Tibial nerve (tissue), 4 donors: ENCODE data around the gene GALNT13. TPM values are rescaled to one million over a fixed set of nuclear protein-coding genes. Genes with fewer than 3 reads are reported as not detected.

Source experiments
- DNase-seq, 2 donors: peaks; one replicate each; pipeline ENCODE4 v3.0.0-alpha.2; 2019; ENCODE audit warnings: low spot score in 2 of 2
- H3K27ac ChIP-seq, 4 donors: fragments of 200-600 bp; sonication (generic) in 3 of 4; one replicate each; pipeline ENCODE4 v1.5.1; 2017 to 2019; ENCODE audit warnings: mild to moderate bottlenecking in 1 of 4
- H3K27me3 ChIP-seq, 2 donors: fragments of 200-600 bp; sonication (generic) in 1 of 2; one replicate each; pipeline versions ENCODE4 v1.5.1 to v1.6.0; 2017 to 2019
- H3K36me3 ChIP-seq, 3 donors: fragments of 200-600 bp; sonication (generic); one replicate each; pipeline ENCODE4 v1.5.1; 2018 to 2019
- H3K4me1 ChIP-seq, 4 donors: fragments of 200-600 bp; sonication (generic) in 3 of 4; one replicate each; pipeline ENCODE4 v1.5.1; 2017 to 2019
- H3K4me3 ChIP-seq, 4 donors: fragments of 200-600 bp; sonication (generic) in 3 of 4; one replicate each; pipeline ENCODE4 v1.5.1; 2017 to 2019; ENCODE audit warnings: mild to moderate bottlenecking in 1 of 4, moderate library complexity in 1 of 4
- H3K9me3 ChIP-seq, 4 donors: fragments of 200-600 bp; sonication (generic) in 3 of 4; one replicate each; pipeline ENCODE4 v1.5.1; 2017 to 2019
- CTCF ChIP-seq, 5 experiments: fragments of 200-600 bp in 3 of 5; fragments of 450-650 bp in 2 of 5; sonication (generic) in 3 of 5; IDR thresholded peaks; one replicate each; pipeline ENCODE4 v1.5.1; 2016 to 2019; ENCODE audit warnings: antibody characterized with exemption in 5 of 5, mild to moderate bottlenecking in 3 of 5, moderate library complexity in 2 of 5
- EP300 ChIP-seq, 2 donors: sonication (generic); formaldehyde crosslinking; IDR thresholded peaks; one replicate each; pipeline ENCODE4 v1.6.1; 2017; ENCODE audit warnings: antibody characterized with exemption in 2 of 2, mild to moderate bottlenecking in 1 of 2
- POLR2A ChIP-seq, 2 donors: fragments of 450-650 bp; IDR thresholded peaks; one replicate each; pipeline ENCODE4 v1.6.1; 2017; ENCODE audit warnings: antibody characterized with exemption in 2 of 2, mild to moderate bottlenecking in 2 of 2, moderate library complexity in 2 of 2
- WGBS, 2 donors: methylation state at CpG; one replicate each; pipeline ENCODE4 v1.1.5; 2018; 5-methylcytosine and 5-hydroxymethylcytosine counted together
- total RNA-seq, 4 donors: library from RNA; depleted of rRNA; stranded (reverse); fragments of >200 nt; gene quantifications; one replicate each; pipeline ENCODE4 v1.1.0, GENCODE V29; 2016

GALNT13 gene
- total RNA-seq, 4 donors from 2014 or later: under 0.01 to 3.1 (median 1.3) TPM; not detected in 1

GRCh38 chr2:154233231-154233630 lies 361.5 kb downstream of the GALNT13 start:
- Histone ChIP-seq H3K36me3 (no peaks in the 10 kb centered on the region), H3K27ac (no peak overlapping the region), H3K4me1 (no peaks in the 10 kb centered on the region), H3K9me3 (no peaks in the 10 kb centered on the region), H3K27me3 (no peaks in the 10 kb centered on the region), H3K4me3 (no peak overlapping the region)
- no peak for DNase-seq
- 68 to 80% methylated on average over 2 of the region's 2 CpGs for WGBS, 2 donors
- no peak for TF ChIP-seq CTCF (IDR thresholded peaks at IDR 0.05)
- TF ChIP-seq EP300 (IDR thresholded peaks at IDR 0.05): no peak

- Histone ChIP-seq H3K36me3 (no peaks in the 10 kb centered on the region), H3K9me3 (no peaks in the 10 kb centered on the region), H3K27me3 (no peaks in the 10 kb centered on the region), H3K27ac (no peak overlapping the region), H3K4me3 (no peak overlapping the region), H3K4me1 (no peaks in the 10 kb centered on the region)
- no peak for TF ChIP-seq EP300 (IDR thresholded peaks at IDR 0.05)
- no peak for TF ChIP-seq POLR2A (IDR thresholded peaks at IDR 0.05)
- no peak for TF ChIP-seq CTCF (IDR thresholded peaks at IDR 0.05)
- 86 to 89% methylated on average over 1 of the region's 1 CpG for WGBS, 2 donors
- no peak for DNase-seq
Observed at GRCh38 chr2:154238252-154238651, 366.5 kb downstream of the GALNT13 start.

- no peaks in the 10 kb centered on the region for H3K27me3 ChIP-seq
- H3K4me3 ChIP-seq: no peak overlapping the region
- H3K36me3 ChIP-seq: no peaks in the 10 kb centered on the region
- no peaks in the 10 kb centered on the region for H3K9me3 ChIP-seq
- H3K4me1 ChIP-seq: no peaks in the 10 kb centered on the region
- H3K27ac ChIP-seq: no peak overlapping the region
- WGBS, 2 donors: 83 to 92% methylated on average over 8 of the region's 8 CpGs
- DNase-seq: no peak
- no peak for TF ChIP-seq POLR2A (IDR thresholded peaks at IDR 0.05)
- no peak for TF ChIP-seq EP300 (IDR thresholded peaks at IDR 0.05)
- TF ChIP-seq CTCF (IDR thresholded peaks at IDR 0.05): no peak
Observed at GRCh38 chr2:154240316-154240715, 368.6 kb downstream of the GALNT13 start.

- H3K27me3 ChIP-seq: no peaks in the 10 kb centered on the region
- no peaks in the 10 kb centered on the region for H3K36me3 ChIP-seq
- no peaks in the 10 kb centered on the region for H3K9me3 ChIP-seq
- whole genome bisulfite sequencing, 2 donors: 83 to 87% methylated on average over 12 of the region's 12 CpGs
- H3K4me1 ChIP-seq: no peaks in the 10 kb centered on the region
- H3K27ac ChIP-seq: no peak overlapping the region
- no peak for DNase-seq
- TF ChIP-seq POLR2A (IDR thresholded peaks at IDR 0.05) (no peak), EP300 (IDR thresholded peaks at IDR 0.05) (no peak), CTCF (IDR thresholded peaks at IDR 0.05) (no peak)
- H3K4me3 ChIP-seq: no peak overlapping the region
Observed at GRCh38 chr2:154240921-154241379, 369.2 kb downstream of the GALNT13 start.

GRCh38 chr2:154242687-154243086 lies 371.0 kb downstream of the GALNT13 start:
- no peaks in the 10 kb centered on the region for H3K27me3 ChIP-seq
- H3K27ac ChIP-seq: no peak overlapping the region
- no peaks in the 10 kb centered on the region for H3K9me3 ChIP-seq
- H3K4me3 ChIP-seq: no peak overlapping the region
- no peak for TF ChIP-seq CTCF (IDR thresholded peaks at IDR 0.05)
- TF ChIP-seq EP300 (IDR thresholded peaks at IDR 0.05): no peak
- no peak for TF ChIP-seq POLR2A (IDR thresholded peaks at IDR 0.05)
- no peaks in the 10 kb centered on the region for H3K36me3 ChIP-seq
- 61 to 67% methylated on average over 7 of the region's 7 CpGs for WGBS, 2 donors
- H3K4me1 ChIP-seq: no peaks in the 10 kb centered on the region
- DNase-seq: no peak
